Raji (cell line): ENCODE results near the gene CHRND.

Experiments used
- POLR2A ChIP-seq: IDR thresholded peaks from 2 replicates; pipeline ENCODE4 v1.6.1; 2011; ENCODE audit warnings: low read depth, low read length, control low read depth; ENCODE audit not compliant: insufficient read depth

The CHRND gene

DNA sequence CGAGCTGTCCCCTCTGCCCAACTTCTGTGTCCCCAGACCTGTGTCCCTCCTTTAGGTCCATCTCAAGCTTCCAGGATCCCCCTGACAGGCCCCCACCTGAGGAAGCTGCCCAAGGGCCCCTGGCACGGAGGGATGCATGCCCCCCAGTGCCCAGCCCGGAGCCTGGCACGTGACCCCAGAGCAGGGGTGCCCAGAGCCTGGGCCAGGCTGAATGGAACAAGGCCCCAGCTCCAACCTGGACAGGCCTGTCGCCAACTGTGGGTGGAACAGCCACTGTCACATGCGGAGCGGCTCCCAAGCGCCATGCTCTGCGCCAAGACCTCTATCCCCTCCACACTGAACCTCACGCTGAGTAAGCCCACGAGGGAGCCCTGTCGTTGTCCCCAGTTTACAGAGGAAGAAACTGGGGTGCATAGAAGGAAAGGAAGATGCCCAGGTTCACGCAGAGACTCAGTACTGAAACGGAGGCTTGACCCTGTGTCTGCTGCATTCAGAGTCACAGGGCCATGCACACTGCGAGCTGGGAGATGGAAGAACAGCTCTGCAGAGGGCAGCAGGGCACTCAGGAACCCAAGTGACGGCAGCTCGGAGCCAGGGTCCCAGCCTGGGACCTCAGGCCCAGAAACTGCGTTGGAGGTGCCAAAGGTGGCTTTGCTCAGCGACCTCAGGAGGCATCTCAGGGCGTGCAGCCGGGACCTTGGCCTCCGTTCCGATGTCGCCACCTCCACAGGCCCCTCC is 32.8 kb upstream of the CHRND start:
- no peak for TF ChIP-seq POLR2A

- no peak for TF ChIP-seq POLR2A
Measured at GRCh38 chr2:232493701-232494474, 32.1 kb upstream of the CHRND start.

DNA sequence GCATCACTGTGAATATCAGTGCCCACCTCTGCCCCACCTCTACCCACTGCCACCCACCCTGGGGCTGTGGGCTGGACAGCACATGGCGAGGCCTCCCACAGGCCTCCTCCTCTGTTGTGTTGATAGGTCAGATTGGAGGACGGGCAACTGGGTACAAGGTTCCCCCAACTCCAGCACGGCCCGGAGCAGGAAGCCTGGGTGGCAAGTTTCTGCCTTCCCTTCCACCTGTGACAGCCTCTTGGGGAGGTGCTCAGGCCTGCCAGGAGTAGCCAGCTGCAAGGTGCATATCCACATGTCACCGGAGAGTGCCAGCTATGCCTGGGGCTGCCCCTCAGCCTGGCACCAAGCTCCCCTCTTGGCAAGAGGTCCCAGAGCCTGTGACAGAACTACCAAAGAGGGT is 31.4 kb upstream of the CHRND start:
- no peak for TF ChIP-seq POLR2A

DNA sequence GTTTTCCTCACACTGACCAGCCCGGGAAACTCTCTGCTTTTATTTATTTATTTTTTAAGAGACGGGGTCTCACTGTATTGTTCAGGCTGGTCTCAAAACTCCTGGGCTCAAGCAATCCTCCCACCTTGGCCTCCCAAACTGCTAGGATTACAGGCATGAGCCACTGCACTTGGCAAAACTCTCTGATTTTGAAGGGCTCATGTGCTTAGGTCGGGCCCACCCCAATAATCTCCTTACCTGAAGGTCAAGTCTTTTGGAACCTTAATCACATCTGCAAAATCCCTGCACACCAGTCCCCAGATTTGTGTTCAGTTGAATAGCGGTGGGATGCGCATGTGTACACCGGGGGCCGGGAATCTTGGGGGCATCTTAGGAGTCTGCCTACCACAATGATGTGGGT is 30.7 kb upstream of the CHRND start:
- TF ChIP-seq POLR2A = no peak

GRCh38 chr2:232496501-232497270 is 29.3 kb upstream of the CHRND start:
- TF ChIP-seq POLR2A = no peak

GRCh38 chr2:232497348-232497747 is 28.6 kb upstream of the CHRND start:
- no peak for TF ChIP-seq POLR2A

DNA sequence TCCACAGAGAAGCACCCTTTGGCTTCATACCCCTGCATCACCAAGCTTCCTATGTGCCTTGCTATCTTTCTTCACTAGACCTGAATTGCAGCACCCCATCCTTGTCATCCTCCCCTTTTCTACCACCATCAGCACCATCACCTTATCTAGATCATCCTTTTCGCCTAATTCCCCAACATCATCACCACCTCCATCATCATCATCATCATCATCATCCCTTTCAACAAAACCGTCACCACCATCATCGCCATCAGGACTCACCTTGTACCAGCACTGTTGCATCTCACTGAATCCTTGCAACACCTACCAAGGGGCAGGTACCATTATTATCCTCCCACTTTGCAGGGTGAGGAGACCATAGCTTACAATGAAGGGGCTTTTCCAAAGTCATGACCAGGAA is 27.5 kb upstream of the CHRND start:
- no peak for TF ChIP-seq POLR2A

- TF ChIP-seq POLR2A = no peak
Measured at GRCh38 chr2:232501331-232501771, 24.6 kb upstream of the CHRND start.

- no peak for TF ChIP-seq POLR2A
Measured at GRCh38 chr2:232501794-232502390, 24.1 kb upstream of the CHRND start.

GRCh38 chr2:232502511-232502910 is 23.4 kb upstream of the CHRND start:
- no peak for TF ChIP-seq POLR2A

DNA sequence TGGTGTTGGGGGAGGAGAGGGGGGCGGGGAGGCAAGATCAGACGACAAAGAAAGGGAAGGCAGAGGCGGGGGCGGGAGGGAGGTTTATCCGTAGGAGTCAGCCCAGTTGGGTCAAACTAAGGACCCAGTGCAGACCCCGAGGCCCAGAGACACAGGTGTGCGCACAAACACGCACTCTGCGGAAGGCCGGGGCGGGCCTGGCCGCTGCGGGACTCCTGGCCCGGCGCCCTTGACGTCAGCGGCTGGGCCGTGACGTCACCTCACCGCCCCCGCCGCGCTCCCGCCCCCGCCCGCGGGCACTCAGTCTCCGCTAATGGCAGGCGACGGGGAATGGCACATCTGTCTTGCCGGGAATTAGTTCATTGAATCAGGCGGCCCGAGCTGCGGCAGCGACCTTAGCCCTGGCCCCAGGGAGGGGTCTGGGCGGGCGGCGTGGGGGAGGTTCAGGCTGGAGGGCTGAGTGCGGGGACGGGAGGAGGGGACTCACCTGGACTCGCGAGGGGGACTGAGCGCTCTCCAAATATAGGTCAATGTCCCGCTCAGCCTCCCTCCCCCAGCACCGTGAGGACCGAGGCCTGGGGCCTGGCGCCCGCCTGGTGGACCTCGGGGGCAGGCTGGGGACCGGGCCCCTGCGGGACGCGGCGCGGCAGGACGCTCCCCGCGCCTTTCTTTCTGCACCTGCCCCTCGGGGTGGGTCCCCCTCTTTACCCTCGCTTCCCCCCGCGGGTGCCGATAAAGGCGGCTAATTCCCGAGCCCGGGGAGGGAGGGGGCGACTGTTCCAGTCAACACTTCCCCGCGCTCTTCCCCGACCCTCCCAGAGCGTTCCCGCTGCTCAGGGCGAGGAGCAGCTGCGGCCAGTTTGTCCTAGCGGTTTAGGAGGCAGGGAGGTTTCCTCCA is 22.8 kb upstream of the CHRND start:
- no peak for TF ChIP-seq POLR2A

- no peak for TF ChIP-seq POLR2A
Measured at GRCh38 chr2:232503809-232504323, 22.1 kb upstream of the CHRND start.

- no peak for TF ChIP-seq POLR2A
Measured at GRCh38 chr2:232504438-232504837, 21.5 kb upstream of the CHRND start.

- no peak for TF ChIP-seq POLR2A
Measured at GRCh38 chr2:232505856-232506255, 20.1 kb upstream of the CHRND start.

- TF ChIP-seq POLR2A = no peak
Measured at GRCh38 chr2:232506709-232507108, 19.3 kb upstream of the CHRND start.

GRCh38 chr2:232508251-232508650 is 17.7 kb upstream of the CHRND start:
- TF ChIP-seq POLR2A = no peak
